Activated CD8-positive, alpha-beta memory T cell treated with anti-CD3 and anti-CD28 coated beads for 4 hours (primary cell): ENCODE results near the gene ZNF506.
"Not testable (repeated sequence)": the region's sequence is repeated elsewhere in the genome, so short reads cannot be mapped to it uniquely, and the experiment has no call there.

ENCODE experiments used
- DNase-seq, 2 donors: peaks; one replicate each; pipeline ENCODE4 v3.0.0-alpha.2; 2020; ENCODE audit warnings: low read depth in 2 of 2

ZNF506 gene

DNA sequence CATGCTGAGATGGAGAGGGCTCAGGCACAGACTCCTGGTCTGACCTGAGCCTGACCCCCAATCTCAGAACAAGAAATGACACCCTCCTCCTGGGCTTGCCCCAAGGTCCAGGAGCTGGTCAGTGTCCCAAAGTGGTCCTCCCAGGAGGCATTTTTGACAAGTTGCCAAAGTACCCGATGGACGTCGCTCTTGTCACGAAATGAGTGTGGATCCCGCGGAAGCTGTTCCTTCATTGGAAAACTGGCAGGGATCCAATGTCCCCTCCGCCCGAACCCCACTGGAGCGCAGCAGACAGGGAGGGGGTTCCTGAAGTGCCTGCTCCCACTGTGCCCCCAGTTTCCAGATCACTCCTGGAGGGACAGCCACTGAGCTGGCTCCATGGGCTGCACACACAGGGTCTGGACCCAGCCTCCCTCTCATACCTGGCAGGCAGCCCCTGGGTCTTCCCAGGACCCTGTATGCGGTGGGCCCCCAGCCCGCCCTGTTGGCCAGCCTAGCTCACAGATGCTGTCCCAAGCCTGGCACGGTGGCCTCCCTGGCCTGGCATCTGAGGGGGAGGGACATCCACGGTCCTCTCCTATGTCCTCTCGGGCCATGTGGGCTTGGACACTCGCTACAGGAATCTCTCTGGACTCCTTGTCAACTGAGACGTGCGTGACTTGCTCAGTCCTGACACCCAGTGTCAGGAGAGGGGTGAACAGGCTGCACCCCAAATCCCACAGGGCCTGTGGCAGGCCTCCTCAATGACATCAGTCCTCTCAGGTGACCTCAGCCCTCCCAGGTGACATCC lies 75.9 kb downstream of the ZNF506 start:
- DNase-seq = no peak

DNA sequence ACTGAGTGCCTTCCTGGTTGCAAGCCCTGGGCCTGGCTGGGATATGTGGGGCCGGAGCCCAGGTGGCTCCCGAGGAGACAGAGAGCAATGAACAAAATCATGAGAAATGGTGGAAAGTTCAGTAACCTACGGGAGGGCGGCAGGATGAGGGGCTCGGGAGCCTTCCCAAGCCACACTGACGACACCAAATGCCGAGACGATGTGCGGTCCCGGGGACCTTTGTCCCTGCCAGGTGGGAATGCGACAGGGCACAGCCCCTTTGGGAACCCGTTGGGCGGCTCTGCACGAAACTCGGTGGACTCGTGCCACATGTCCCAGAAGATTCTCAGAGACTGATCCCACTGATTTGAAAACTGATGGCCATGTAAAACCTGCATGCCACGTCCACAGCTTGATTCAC lies 76.9 kb downstream of the ZNF506 start:
- DNase-seq = no peak

DNA sequence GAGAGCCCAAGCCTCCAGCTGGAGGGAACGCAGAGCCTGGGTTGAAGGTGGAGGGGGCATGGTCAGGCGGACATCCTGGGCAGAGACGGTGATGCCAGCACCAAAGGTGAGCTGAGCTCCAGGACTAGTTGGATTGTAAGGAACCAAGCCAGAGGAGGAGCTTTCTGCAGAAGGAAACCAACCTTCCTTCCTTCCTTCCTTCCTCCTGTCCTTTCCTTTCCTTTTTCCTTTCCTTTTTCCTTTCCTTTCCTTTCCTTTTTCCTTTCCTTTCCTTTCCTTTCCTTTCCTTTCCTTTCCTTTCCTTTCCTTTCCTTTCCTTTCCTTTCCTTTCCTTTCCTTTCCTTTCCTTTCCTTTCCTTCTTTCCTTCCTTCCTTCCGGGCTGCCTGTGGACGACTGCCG lies 77.6 kb downstream of the ZNF506 start:
- not testable (repeated sequence) for DNase-seq

DNA sequence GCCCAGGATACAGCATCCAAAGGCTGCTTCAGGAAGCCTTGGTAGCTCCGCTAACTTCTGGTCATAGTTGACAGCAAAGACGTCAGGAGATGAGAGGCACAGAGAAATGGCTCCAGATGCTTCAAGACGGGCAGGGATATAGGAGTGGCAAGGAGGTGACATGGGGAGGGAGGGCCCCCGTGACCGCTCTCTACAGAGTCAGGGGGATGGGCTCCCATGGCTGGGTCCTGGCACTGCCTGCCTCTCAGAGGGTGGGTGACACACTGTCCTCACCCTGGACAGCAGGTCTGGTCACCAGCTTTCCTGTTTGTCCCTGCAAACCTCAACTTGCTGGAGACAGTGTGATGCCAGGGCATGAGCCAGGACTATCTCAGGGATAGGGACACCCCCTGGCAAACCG lies 78.4 kb downstream of the ZNF506 start:
- DNase-seq = no peak

DNA sequence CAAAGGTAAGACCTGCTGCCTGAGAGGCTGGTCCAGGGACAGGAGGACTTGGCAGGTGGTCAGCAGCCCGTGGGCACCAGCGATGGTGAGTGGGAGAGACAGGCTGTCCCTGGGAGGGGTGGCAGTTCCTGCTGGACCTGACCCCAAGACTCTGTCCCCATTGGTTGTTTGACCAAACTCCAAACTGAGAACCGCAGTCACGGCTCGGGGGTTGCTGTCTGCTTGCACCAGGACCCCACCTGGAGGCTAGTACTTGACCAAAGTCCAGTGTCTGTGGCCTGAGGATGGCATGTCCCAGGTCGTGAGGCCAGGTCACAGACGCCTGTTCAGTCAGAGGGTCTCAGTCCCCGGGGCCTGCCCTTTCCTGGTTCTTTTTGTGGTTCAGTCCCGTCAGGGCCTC lies 78.8 kb downstream of the ZNF506 start:
- DNase-seq = no peak
